ENCODE measurements around the gene STK4. TPM values are rescaled to one million over a fixed set of nuclear protein-coding genes. Genes with fewer than 3 reads are reported as not detected.

The STK4 gene
- total RNA-seq, 1 experiment from 2014 or later, result 41.2 TPM

DNA sequence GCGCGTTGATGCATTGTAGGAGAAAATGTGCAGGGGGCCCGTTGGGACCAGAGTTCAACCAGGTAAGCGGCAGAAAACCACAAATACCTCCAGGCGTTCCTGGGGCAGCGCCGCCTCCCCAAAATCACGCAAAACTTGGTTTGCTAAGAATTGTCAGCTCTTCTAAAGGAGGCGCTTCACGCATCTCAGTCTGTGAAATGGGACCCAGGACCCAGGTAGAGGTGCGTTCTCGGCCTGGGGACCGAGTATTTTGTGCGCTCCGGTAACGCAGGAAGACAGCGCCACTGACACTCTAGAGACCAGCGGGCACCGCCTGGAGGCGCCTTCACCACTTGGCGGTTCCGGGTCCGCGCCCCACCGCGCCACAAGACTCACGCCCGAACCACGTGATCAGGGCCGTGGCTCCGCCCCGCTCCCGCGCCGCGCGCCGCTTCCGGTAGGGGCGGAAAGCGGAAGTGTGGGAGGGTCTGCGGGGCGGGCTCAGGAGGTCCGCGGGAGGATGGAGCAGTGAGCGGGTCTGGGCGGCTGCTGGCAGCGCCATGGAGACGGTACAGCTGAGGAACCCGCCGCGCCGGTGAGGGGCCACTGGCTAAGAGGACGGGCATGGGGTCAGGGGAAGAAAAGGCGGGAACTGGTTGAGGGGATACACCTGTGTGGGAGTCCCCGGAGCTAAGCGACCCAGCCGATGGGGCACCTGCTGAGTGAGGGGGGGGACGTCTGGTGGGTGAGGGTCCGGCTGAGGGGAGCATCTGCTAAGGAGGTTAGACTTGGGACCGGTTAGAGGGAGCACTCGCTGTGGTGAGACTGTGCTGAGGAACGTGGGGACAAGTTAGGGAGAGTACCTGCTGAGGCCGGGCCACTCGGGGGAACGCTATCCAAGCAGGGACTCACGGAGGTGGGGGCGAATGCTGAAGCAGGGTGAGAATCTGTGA, at the start of gene STK4 (continued):
- TF ChIP-seq FOXP4 (CRISPR knock-in tag; IDR thresholded peaks at IDR 0.05) (peak; percentile 80; the same call in 1 of the 2 replicates), ZNF512 (CRISPR knock-in tag; IDR thresholded peaks at IDR 0.05; ENCODE audit: borderline replicate concordance) (no peak), SP1 (CRISPR knock-in tag; conservative IDR thresholded peaks at IDR 0.05) (peak; percentile 97), EMX1 (CRISPR knock-in tag; IDR thresholded peaks at IDR 0.05) (no peak)

GRCh38 chr20:44916586-44916985, 49.7 kb upstream of the STK4 start:
- CTCF ChIA-PET, result interaction anchor here (0.7 kb wide), 1 partner anchor 222 kb away, joined by 3 read pairs; no protein-coding TSS in a partner anchor
- DNase-seq (ENCODE audit: low spot score) (no peak), ATAC-seq (no peak)
- Mint-ChIP-seq H3K4me3 (no peak overlapping the region), H3K9me3 (no peaks in the 10 kb centered on the region), H3K36me3 (peaks cover 61% of the 10 kb centered on the region), H3K27me3 (ENCODE audit: low read depth) (no peaks in the 10 kb centered on the region), H3K27ac (peak overlapping the region; percentile 65; the same call in 1 of the 2 replicates), H3K4me1 (peaks cover 5% of the 10 kb centered on the region)
- POLR2A ChIA-PET, result no interaction called here
- TF ChIP-seq HMGXB4 (CRISPR knock-in tag; IDR thresholded peaks at IDR 0.05), result no peak
- TF ChIP-seq ZNF423 (CRISPR knock-in tag; IDR thresholded peaks at IDR 0.05), result peak; percentile 34; the same call in 1 of the 2 replicates

- ChIA-PET CTCF (interaction anchor here (0.7 to 1.1 kb wide), 2 partner anchors 165 to 222 kb away, joined by 3 read pairs; no protein-coding TSS in a partner anchor), POLR2A (no interaction called here)
- Mint-ChIP-seq H3K27ac (no peak overlapping the region), H3K36me3 (peaks cover 59% of the 10 kb centered on the region), H3K27me3 (ENCODE audit: low read depth) (no peaks in the 10 kb centered on the region), H3K9me3 (no peaks in the 10 kb centered on the region), H3K4me3 (no peak overlapping the region), H3K4me1 (no peaks in the 10 kb centered on the region)
- DNase-seq (ENCODE audit: low spot score), result no peak
- ATAC-seq, result no peak
- TF ChIP-seq ZNF532 (CRISPR knock-in tag; IDR thresholded peaks at IDR 0.05; ENCODE audit: borderline replicate concordance) (no peak), NFATC4 (CRISPR knock-in tag; IDR thresholded peaks at IDR 0.05) (no peak), ZNF138 (CRISPR knock-in tag; conservative IDR thresholded peaks at IDR 0.05) (no peak), ZNF423 (CRISPR knock-in tag; IDR thresholded peaks at IDR 0.05) (no peak), AFF4 (CRISPR knock-in tag; IDR thresholded peaks at IDR 0.05; ENCODE audit: borderline replicate concordance) (no peak)
- TF ChIP-seq, protein P1, sequence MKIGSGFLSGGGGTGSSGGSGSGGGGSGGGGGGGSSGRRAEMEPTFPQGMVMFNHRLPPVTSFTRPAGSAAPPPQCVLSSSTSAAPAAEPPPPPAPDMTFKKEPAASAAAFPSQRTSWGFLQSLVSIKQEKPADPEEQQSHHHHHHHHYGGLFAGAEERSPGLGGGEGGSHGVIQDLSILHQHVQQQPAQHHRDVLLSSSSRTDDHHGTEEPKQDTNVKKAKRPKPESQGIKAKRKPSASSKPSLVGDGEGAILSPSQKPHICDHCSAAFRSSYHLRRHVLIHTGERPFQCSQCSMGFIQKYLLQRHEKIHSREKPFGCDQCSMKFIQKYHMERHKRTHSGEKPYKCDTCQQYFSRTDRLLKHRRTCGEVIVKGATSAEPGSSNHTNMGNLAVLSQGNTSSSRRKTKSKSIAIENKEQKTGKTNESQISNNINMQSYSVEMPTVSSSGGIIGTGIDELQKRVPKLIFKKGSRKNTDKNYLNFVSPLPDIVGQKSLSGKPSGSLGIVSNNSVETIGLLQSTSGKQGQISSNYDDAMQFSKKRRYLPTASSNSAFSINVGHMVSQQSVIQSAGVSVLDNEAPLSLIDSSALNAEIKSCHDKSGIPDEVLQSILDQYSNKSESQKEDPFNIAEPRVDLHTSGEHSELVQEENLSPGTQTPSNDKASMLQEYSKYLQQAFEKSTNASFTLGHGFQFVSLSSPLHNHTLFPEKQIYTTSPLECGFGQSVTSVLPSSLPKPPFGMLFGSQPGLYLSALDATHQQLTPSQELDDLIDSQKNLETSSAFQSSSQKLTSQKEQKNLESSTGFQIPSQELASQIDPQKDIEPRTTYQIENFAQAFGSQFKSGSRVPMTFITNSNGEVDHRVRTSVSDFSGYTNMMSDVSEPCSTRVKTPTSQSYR (CRISPR knock-in tag; IDR thresholded peaks at IDR 0.05), result no peak
- TF ChIP-seq, protein P2, sequence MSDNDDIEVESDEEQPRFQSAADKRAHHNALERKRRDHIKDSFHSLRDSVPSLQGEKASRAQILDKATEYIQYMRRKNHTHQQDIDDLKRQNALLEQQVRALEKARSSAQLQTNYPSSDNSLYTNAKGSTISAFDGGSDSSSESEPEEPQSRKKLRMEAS (CRISPR knock-in tag; IDR thresholded peaks at IDR 0.05), result no peak
Observed at GRCh38 chr20:44917399-44917798, 48.9 kb upstream of the STK4 start.
